Mucosa of descending colon (tissue), 3 donors: ENCODE data around the gene PRKCE. TPM values are rescaled to one million over a fixed set of nuclear protein-coding genes. Genes with fewer than 3 reads are reported as not detected.
"Not testable (repeated sequence)": the region's sequence is repeated elsewhere in the genome, so short reads cannot be mapped to it uniquely, and the experiment has no call there.

ENCODE experiments used
- ATAC-seq: fragments of 200-7000 bp; cut with Tn5 transposase; one replicate; pipeline ENCODE4 v1.9.1; 2020; ENCODE audit warnings: mild to moderate bottlenecking, moderate library complexity
- DNase-seq, 3 donors: peaks; one replicate each; pipeline ENCODE4 v3.0.0-alpha.2; 2020
- H3K36me3 ChIP-seq: fragments of 200-600 bp; one replicate; pipeline ENCODE4 v1.8.0; 2021; ENCODE audit warnings: low read depth, mild to moderate bottlenecking
- H3K4me1 ChIP-seq: fragments of 200-600 bp; one replicate; pipeline ENCODE4 v1.8.0; 2021; ENCODE audit warnings: low read depth, mild to moderate bottlenecking
- H3K4me3 ChIP-seq: fragments of 200-600 bp; one replicate; pipeline ENCODE4 v1.8.0; 2021; ENCODE audit warnings: mild to moderate bottlenecking
- H3K9me3 ChIP-seq: fragments of 200-600 bp; one replicate; pipeline ENCODE4 v1.8.0; 2021; ENCODE audit warnings: mild to moderate bottlenecking
- CTCF ChIP-seq: fragments of 200-600 bp; IDR thresholded peaks from one replicate; pipeline ENCODE4 v1.8.0; 2022; ENCODE audit warnings: antibody characterized with exemption, mild to moderate bottlenecking
- intact Hi-C, 2 donors: fragments of 100-400 bp; cut with DNase I in 1 of 2; cut with micrococcal nuclease in 1 of 2; formaldehyde crosslinking; loops; one replicate each; pipeline versions ENCODE4 v1.11.0 to v1.11.1; 2022; cut with DNase I, micrococcal nuclease
- total RNA-seq, 3 donors: library from RNA; stranded (reverse); fragmentation: NEBNext Ultra II Directional in 2 of 3; extraction: Animal tissue kit (Norgen Biotek cat#: 25700) in 2 of 3; gene quantifications; one replicate each; pipeline versions ENCODE4 v1.2.1 to v1.2.4, GENCODE V29; 2021 to 2023
- donor health status: DM: no; HTN: no; CAD: no; lungs with moderate emphysema.
- donor health status: DM: no; HTN: no; CAD: no.
- donor health status: DM: no; HTN: yes; CAD: no.

PRKCE gene
- total RNA-seq, 3 donors from 2014 or later: 24.5 to 52.0 (median 32.7) TPM

DNA sequence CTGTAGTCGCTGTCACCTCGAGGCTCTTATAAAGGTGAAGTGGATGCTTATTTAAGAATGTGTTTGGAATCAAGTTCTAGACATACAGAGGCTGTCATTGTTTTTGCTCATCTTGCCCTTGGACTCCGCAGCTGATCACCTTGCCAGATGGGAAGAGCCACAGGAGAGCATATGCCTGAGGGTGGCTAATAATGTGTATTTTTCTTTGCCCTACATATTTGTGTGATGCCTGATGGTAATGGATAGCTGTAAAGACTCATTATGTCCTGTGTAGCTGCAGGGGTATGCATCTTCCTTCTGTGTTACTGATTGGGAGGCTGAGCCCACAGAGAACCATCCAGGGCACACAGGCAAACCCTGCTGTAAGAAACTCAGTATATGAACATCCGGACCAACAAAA is 61.7 kb downstream of the PRKCE start:
- DNase-seq (no peak), ATAC-seq (no peak)
- H3K4me1 ChIP-seq: no peaks in the 10 kb centered on the region
- no peaks in the 10 kb centered on the region for H3K9me3 ChIP-seq
- intact Hi-C loops: no loop called here
- no peak overlapping the region for H3K4me3 ChIP-seq
- no peak for TF ChIP-seq CTCF
- H3K36me3 ChIP-seq: no peaks in the 10 kb centered on the region

DNA sequence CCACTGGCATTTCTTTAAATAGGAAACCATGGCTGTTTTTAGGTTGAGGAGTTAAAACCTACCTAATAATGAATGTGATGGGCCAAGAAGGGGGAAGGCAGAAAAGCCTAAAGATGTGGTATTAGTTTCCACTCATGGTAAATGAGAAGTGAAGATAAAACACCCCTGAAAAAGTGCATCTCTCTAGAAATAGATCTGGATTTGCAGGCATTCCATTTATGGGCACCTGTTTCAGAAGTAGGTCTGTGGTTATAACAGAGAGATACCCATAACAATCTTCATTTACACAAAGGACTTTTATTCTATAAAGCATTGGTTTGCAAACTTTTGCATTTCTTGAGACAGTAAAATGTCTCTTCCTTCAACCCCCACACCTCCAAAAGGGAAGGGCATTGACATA is 62.1 kb downstream of the PRKCE start:
- DNase-seq: no peak
- Histone ChIP-seq H3K36me3 (no peaks in the 10 kb centered on the region), H3K4me1 (no peaks in the 10 kb centered on the region), H3K4me3 (no peak overlapping the region), H3K9me3 (no peaks in the 10 kb centered on the region)
- intact Hi-C loops: no loop called here
- TF ChIP-seq CTCF: no peak
- no peak for ATAC-seq

GRCh38 chr2:45714679-45715078 is 63.2 kb downstream of the PRKCE start:
- Histone ChIP-seq H3K4me3 (no peak overlapping the region), H3K9me3 (no peaks in the 10 kb centered on the region), H3K36me3 (no peaks in the 10 kb centered on the region), H3K4me1 (no peaks in the 10 kb centered on the region)
- DNase-seq: no peak
- ATAC-seq: no peak
- no peak for TF ChIP-seq CTCF
- intact Hi-C loops: no loop called here

DNA sequence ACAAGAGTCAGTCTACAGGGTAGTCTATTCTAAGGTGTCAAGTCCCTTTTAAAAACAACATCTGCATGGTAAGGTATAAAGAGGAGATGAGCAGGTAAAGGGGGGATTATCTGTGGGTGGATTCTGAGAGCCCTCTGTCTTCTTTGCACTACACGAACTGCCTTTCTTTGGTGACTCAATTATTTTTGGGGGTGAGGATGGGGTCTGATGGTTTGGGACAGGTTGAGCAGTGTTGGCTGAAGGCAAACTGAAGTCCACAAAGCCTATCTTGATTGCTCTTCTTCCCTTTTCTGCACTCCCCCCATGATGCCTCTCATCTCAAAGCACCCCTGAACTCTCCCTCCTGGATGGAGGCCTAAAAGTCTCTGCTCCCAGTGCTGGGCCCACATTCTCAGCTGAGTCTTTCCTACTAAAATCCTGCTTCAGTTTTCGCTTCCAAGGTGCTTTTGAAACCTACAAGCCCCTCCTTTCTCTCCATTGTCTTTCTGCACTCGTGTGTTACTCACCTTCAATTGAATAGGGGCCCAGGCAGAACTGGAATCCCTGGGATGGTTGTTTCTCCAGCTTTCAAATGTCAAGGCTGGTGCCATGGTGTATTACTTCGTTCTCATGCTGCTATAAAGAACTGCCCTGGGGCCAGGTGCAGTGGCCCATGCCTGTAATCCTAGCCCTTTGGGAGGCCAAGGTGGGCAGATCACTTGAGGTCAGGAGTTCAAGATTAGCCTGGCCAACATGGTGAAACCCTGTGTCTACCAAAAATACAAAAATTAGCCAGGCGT is 64.3 kb downstream of the PRKCE start:
- no peak overlapping the region for H3K4me3 ChIP-seq
- H3K9me3 ChIP-seq: no peaks in the 10 kb centered on the region
- DNase-seq (no peak), ATAC-seq (no peak)
- no peak for TF ChIP-seq CTCF
- intact Hi-C loops: no loop called here
- H3K36me3 ChIP-seq: no peaks in the 10 kb centered on the region
- H3K4me1 ChIP-seq: no peaks in the 10 kb centered on the region

GRCh38 chr2:45716432-45716831 is 65.0 kb downstream of the PRKCE start:
- H3K4me1 ChIP-seq, DNase-seq, intact Hi-C loops, H3K36me3 ChIP-seq, ATAC-seq, H3K9me3 ChIP-seq, H3K4me3 ChIP-seq: not testable (repeated sequence)

DNA sequence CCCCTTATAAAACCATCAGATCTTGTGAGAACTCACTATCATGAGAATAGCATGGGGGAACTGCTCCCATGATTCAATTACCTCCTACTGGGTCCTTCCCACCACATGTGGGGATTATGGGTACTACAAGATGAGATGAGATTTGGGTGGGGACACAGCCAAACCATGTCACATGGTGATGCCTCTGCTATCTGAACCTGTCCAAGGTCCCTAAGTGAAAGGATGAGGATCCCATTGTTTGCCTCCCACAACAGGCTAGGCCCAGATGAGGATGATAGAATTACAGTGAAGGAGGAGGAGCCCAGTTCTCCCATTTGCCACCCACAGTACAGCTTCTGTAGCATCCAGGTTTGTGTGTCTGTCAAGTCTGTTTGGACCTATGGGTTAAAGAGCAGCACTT is 65.4 kb downstream of the PRKCE start:
- H3K9me3 ChIP-seq: no peaks in the 10 kb centered on the region
- no peaks in the 10 kb centered on the region for H3K4me1 ChIP-seq
- DNase-seq: no peak
- ATAC-seq: no peak
- no peaks in the 10 kb centered on the region for H3K36me3 ChIP-seq
- TF ChIP-seq CTCF: no peak
- H3K4me3 ChIP-seq: no peak overlapping the region
- intact Hi-C loops: no loop called here
